Keratinocyte (primary cell): ENCODE data around the gene DDA1. TPM values are rescaled to one million over a fixed set of nuclear protein-coding genes. Genes with fewer than 3 reads are reported as not detected.

Source experiments
- DNase-seq: peaks from one replicate; pipeline ENCODE4 v3.0.0-alpha.2; 2011; ENCODE audit warnings: low read depth, missing footprints, low spot score
- FAIRE-seq: peaks from 2 replicates; lab custom pipeline; 2011; peaks lifted over from hg19 to GRCh38; lab: Jason Lieb, UNC
- H2AFZ ChIP-seq: 2 replicates; pipeline ENCODE4 v1.6.0; 2012; ENCODE audit warnings: low read length, control low read depth, inconsistent platforms; ENCODE audit not compliant: control insufficient read depth
- H3K27ac ChIP-seq: 2 replicates; pipeline ENCODE4 v1.5.1; 2011; ENCODE audit warnings: low read length; ENCODE audit not compliant: control insufficient read depth, insufficient read depth
- H3K27me3 ChIP-seq: 3 replicates; pipeline ENCODE4 v1.6.0; 2011; ENCODE audit warnings: low read length; ENCODE audit not compliant: control insufficient read depth, insufficient read depth; ENCODE audit errors: extremely low read depth
- H3K36me3 ChIP-seq, 2 experiments: 2 replicates in 1 of 2; 3 replicates in 1 of 2; pipeline ENCODE4 v1.5.1; 2011; ENCODE audit warnings: low read length in 2 of 2, mild to moderate bottlenecking in 1 of 2; ENCODE audit not compliant: control insufficient read depth in 2 of 2, insufficient read depth in 2 of 2; ENCODE audit errors: extremely low read depth in 1 of 2
- H3K4me1 ChIP-seq: 3 replicates; pipeline ENCODE4 v1.5.1; 2011; ENCODE audit warnings: low read length; ENCODE audit not compliant: control insufficient read depth, insufficient read depth; ENCODE audit errors: extremely low read depth
- H3K4me2 ChIP-seq: 3 replicates; pipeline ENCODE4 v1.6.0; 2011; ENCODE audit warnings: low read depth, low read length; ENCODE audit not compliant: control insufficient read depth, insufficient read depth; ENCODE audit errors: extremely low read depth
- H3K4me3 ChIP-seq, 3 experiments: fragments of 200-600 bp in 1 of 3; sonication (generic) in 1 of 3; 2 replicates in 2 of 3; 3 replicates in 1 of 3; pipeline ENCODE4 v1.5.1; 2011 to 2016; ENCODE audit warnings: low read length in 3 of 3, mild to moderate bottlenecking in 3 of 3, control low read depth in 2 of 3, inconsistent platforms in 1 of 3, low read depth in 1 of 3, mixed read lengths in 1 of 3, mixed run types in 1 of 3, moderate library complexity in 1 of 3; ENCODE audit not compliant: control insufficient read depth in 2 of 3, insufficient read depth in 2 of 3; ENCODE audit errors: extremely low read depth in 1 of 3
- H3K79me2 ChIP-seq: 2 replicates; pipeline ENCODE4 v1.6.0; 2012; ENCODE audit warnings: low read length; ENCODE audit not compliant: control insufficient read depth, insufficient read depth
- H3K9ac ChIP-seq: 3 replicates; pipeline ENCODE4 v1.6.0; 2011; ENCODE audit warnings: low read length; ENCODE audit not compliant: control insufficient read depth, insufficient read depth; ENCODE audit errors: extremely low read depth
- H3K9me1 ChIP-seq: 3 replicates; pipeline ENCODE4 v1.6.0; 2011; ENCODE audit warnings: low read length; ENCODE audit not compliant: control insufficient read depth, insufficient read depth; ENCODE audit errors: extremely low read depth
- H3K9me3 ChIP-seq: 2 replicates; pipeline ENCODE4 v1.5.1; 2012; ENCODE audit warnings: low read depth, low read length; ENCODE audit not compliant: control insufficient read depth
- H4K20me1 ChIP-seq: 3 replicates; pipeline ENCODE4 v1.6.0; 2011; ENCODE audit warnings: low read length; ENCODE audit not compliant: control insufficient read depth, insufficient read depth; ENCODE audit errors: extremely low read depth
- EZH2 ChIP-seq: IDR thresholded peaks from one replicate; pipeline ENCODE4 v1.6.1; 2012; ENCODE audit warnings: inconsistent platforms, mild to moderate bottlenecking, low read length, moderate library complexity
- dilution Hi-C: fragments of 300-500 bp; cut with MboI; formaldehyde crosslinking; loops from one replicate; pipeline ENCODE4 v1.7.0; 2020; ENCODE audit warnings: low sequenced_read_pairs; ENCODE audit not compliant: extremely low pct_ligation_motif_present
- polyA plus RNA-seq, 5 experiments: library from polyadenylated mRNA; depleted of rRNA in 3 of 5; stranded (reverse) in 3 of 5; stranded (forward) in 1 of 5; unstranded in 1 of 5; fragments of >200 nt; gene quantifications; 1 replicate in 1 of 5; 2 replicates in 3 of 5; 3 replicates in 1 of 5; pipeline versions ENCODE4 v1.2.1 to v1.2.3, GENCODE V29; 2011 to 2012; ENCODE audit warnings: missing spikeins in 2 of 5, low read depth in 1 of 5, low replicate concordance in 1 of 5
- TF ChIP-seq, protein P1 (sequence below), 3 experiments: IDR thresholded peaks in 1 of 3; conservative IDR thresholded peaks in 1 of 3; optimal IDR thresholded peaks in 1 of 3; 2 replicates in 2 of 3; 3 replicates in 1 of 3; pipeline versions ENCODE3 to v1.5.1; 2011; ENCODE audit warnings: low read length in 3 of 3, mild to moderate bottlenecking in 3 of 3, moderate library complexity in 2 of 3, control low read depth in 1 of 3, inconsistent platforms in 1 of 3; ENCODE audit not compliant: insufficient read depth in 2 of 3; ENCODE audit errors: extremely low read depth in 1 of 3

DDA1 gene
- polyA plus RNA-seq, 1 donor (not counting 4 experiments of a cell fraction or from before 2014, with no cell fraction given): 59.4 TPM

- dilution Hi-C loops: no loop called here
- Histone ChIP-seq H3K4me3 (peak overlapping the region; percentile 30 to 80 (median 65)), H3K27me3 (no peaks in the 10 kb centered on the region), H3K4me1 (peaks cover 11% of the 10 kb centered on the region), H2AFZ (peak overlapping the region; percentile 93), H4K20me1 (peaks cover 3% of the 10 kb centered on the region), H3K36me3 (peaks cover 0 to 9% of the 10 kb centered on the region in 2 experiments), H3K9me1 (no peaks in the 10 kb centered on the region), H3K9me3 (no peaks in the 10 kb centered on the region), H3K9ac (peak overlapping the region; percentile 61), H3K4me2 (peak overlapping the region; percentile 80), H3K27ac (peak overlapping the region; percentile 8), H3K79me2 (peaks cover 4% of the 10 kb centered on the region)
- TF ChIP-seq EZH2: no peak
- TF ChIP-seq, protein P1, sequence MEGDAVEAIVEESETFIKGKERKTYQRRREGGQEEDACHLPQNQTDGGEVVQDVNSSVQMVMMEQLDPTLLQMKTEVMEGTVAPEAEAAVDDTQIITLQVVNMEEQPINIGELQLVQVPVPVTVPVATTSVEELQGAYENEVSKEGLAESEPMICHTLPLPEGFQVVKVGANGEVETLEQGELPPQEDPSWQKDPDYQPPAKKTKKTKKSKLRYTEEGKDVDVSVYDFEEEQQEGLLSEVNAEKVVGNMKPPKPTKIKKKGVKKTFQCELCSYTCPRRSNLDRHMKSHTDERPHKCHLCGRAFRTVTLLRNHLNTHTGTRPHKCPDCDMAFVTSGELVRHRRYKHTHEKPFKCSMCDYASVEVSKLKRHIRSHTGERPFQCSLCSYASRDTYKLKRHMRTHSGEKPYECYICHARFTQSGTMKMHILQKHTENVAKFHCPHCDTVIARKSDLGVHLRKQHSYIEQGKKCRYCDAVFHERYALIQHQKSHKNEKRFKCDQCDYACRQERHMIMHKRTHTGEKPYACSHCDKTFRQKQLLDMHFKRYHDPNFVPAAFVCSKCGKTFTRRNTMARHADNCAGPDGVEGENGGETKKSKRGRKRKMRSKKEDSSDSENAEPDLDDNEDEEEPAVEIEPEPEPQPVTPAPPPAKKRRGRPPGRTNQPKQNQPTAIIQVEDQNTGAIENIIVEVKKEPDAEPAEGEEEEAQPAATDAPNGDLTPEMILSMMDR (optimal IDR thresholded peaks at IDR 0.05 in 1 of 3, IDR thresholded peaks at IDR 0.05 in 1 of 3, conservative IDR thresholded peaks at IDR 0.05 in 1 of 3; ENCODE audit: extremely low read depth in 1 of 3, insufficient read depth in 2 of 3, low read length in 3 of 3): peak; percentile 75 to 97 (median 92)
- FAIRE-seq (peak; percentile 81), DNase-seq (no peak)
These were observed 16.9 kb upstream of the DDA1 start for GRCh38 chr19:17292301-17293074.

DNA sequence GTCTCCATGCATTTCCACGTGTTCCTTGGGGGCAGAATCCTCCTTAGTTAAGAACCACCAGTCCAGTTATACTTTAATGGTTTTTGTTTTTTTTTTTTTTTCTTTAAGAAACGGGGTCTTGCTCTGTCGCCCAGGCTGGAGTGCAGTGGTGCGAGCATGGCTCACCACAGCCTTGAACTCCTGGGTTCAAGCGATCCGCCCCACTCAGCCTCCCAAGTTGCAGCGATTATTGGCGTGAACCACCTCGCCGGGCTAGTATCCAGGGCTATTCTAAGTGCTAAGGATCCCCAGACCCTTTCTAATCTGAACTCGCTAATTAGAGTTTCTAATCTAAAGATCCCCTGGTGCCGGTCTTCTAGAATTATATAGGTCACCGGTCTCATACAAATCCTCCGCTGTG, 15.8 kb upstream of the DDA1 start:
- no peak overlapping the region for H3K27ac ChIP-seq

More for the DNA sequence above, 15.8 kb upstream of the DDA1 start:
- dilution Hi-C loops: no loop called here
- peaks cover 3% of the 10 kb centered on the region for H4K20me1 ChIP-seq
- H3K4me1 ChIP-seq: peaks cover 11% of the 10 kb centered on the region
- no peaks in the 10 kb centered on the region for H3K27me3 ChIP-seq
- no peaks in the 10 kb centered on the region for H3K9me3 ChIP-seq
- TF ChIP-seq EZH2: no peak
- TF ChIP-seq, protein P1 (optimal IDR thresholded peaks at IDR 0.05 in 1 of 3, IDR thresholded peaks at IDR 0.05 in 1 of 3, conservative IDR thresholded peaks at IDR 0.05 in 1 of 3; ENCODE audit: extremely low read depth in 1 of 3, insufficient read depth in 2 of 3, low read length in 3 of 3): no peak
- H3K4me3 ChIP-seq: no peak overlapping the region
- no peak overlapping the region for H3K9ac ChIP-seq
- H3K4me2 ChIP-seq: peak overlapping the region; percentile 19
- no peak for FAIRE-seq
- H3K79me2 ChIP-seq: peaks cover 4% of the 10 kb centered on the region
- no peak for DNase-seq
- H3K36me3 ChIP-seq: peaks cover 0 to 12% of the 10 kb centered on the region in 2 experiments
- no peaks in the 10 kb centered on the region for H3K9me1 ChIP-seq
- no peak overlapping the region for H2AFZ ChIP-seq
